Choroid plexus epithelial cell (primary cell): ENCODE results near the gene INAFM2.

Source experiments
- DNase-seq: peaks from one replicate; pipeline ENCODE4 v3.0.0-alpha.2; 2010; ENCODE audit warnings: low read depth
- H3K4me3 ChIP-seq: 2 replicates; pipeline ENCODE4 v1.5.1; 2011; ENCODE audit warnings: low read depth, mild to moderate bottlenecking, control low read depth, low read length, moderate library complexity
- TF ChIP-seq, protein P1 (sequence below): conservative IDR thresholded peaks from 2 replicates; pipeline ENCODE4 v1.5.1; 2011; ENCODE audit warnings: low read depth, mild to moderate bottlenecking, control low read depth, inconsistent platforms, low read length, moderate library complexity

INAFM2 gene

DNA sequence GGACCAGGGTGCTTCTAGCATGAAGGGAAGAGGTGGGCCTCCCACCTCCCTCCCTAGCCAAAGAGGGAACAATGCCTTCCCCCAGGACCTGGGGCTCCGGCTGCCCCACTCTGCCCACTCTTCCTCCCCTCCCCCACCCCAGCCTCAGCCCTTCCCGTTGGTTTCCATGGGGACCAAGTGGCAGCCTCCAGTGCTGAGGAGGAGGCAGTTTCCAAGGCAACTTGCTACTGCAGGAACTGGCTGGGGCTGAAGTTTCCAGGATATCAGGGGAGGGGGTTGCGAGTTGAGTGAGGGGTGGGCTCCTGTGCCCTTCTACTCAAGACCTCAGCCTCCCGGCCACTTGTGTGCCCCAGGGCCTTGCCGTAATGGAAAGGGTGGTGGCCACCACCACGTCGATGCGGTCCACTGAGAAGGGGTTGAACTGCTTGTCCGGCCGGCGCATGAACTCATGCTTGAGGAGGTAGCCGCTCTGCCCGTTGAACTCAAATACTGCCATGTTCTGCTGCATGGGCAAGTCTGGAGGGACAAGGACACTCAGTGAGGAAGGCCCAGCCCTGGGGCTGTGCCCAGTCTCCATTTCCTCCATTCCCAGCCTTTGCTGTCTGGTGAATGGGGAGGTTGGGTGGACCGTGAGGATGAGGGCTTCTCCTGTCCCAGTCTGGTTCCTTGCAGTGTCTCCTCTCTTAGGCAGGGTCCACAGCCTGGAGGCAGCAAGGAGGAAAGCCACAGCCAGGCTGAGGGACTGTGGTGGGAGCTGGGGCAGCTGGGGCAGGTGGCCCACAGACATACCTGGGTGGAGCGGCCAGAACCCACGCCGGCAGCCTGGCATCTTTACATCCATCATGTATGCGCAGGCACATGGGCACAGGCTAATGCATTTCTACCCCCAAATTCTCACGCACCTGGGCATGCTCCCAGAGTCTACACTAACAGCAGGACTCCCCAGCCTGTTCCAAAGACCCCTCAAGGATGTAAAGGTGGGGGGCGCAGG is 29.3 kb upstream of the INAFM2 start:
- H3K4me3 ChIP-seq = no peak overlapping the region
- DNase-seq = no peak
- TF ChIP-seq, protein P1, sequence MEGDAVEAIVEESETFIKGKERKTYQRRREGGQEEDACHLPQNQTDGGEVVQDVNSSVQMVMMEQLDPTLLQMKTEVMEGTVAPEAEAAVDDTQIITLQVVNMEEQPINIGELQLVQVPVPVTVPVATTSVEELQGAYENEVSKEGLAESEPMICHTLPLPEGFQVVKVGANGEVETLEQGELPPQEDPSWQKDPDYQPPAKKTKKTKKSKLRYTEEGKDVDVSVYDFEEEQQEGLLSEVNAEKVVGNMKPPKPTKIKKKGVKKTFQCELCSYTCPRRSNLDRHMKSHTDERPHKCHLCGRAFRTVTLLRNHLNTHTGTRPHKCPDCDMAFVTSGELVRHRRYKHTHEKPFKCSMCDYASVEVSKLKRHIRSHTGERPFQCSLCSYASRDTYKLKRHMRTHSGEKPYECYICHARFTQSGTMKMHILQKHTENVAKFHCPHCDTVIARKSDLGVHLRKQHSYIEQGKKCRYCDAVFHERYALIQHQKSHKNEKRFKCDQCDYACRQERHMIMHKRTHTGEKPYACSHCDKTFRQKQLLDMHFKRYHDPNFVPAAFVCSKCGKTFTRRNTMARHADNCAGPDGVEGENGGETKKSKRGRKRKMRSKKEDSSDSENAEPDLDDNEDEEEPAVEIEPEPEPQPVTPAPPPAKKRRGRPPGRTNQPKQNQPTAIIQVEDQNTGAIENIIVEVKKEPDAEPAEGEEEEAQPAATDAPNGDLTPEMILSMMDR = no peak

DNA sequence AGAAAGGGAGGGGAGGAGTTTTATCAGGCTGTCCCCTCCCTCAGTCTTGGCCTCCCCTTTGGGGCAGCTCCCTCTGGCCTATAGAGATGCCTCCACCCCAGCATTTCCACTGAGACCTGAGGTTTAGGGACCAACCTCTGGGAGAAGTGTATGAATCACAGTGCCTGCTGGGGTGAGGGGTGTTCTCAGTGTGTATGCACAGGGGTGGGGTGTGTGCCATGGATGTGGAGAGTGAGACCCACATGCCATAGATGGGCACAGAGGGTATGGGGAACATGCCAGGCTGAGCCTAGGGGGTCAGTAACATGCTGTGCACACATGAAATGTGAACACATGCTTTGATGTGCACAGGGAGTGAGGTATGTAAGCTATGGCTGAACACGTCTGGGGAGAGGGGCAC is 28.2 kb upstream of the INAFM2 start:
- TF ChIP-seq, protein P1 = no peak
- DNase-seq = no peak

DNA sequence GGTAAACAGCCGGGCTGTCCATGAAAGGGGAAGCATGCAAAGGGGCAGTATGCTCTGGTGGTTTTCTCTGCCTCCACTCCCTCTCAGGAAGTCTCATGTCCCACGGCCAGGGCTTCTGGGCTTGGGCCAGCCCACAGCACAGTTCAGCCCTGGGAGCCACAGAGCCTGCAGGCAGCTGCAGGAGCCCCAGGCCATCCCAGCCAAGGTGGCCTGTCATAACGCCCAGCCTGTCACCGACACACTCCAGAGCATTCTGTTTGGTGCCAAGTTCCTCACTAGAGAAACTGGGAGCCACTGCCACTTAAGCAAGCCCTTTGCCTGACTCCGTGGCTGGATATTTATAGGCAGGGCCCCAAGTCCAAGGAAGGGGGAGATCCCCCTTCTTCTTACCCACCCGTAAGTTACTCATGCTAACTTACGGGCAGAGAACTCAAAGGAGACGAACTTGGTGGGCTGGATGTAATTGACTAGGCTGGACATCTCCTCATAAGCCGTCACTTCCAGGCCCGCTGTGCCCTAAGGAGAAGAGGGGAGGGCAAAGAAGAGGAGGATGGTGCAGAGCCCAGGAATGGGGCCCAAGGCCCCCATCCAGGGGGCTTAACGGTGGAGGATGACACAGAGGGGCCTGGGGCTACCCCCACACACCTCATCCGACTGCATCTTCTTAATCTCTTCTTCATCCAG is 27.5 kb upstream of the INAFM2 start:
- no peak for DNase-seq
- TF ChIP-seq, protein P1 = no peak
- H3K4me3 ChIP-seq = no peak overlapping the region

More for the DNA sequence above, 28.2 kb upstream of the INAFM2 start:
- no peak overlapping the region for H3K4me3 ChIP-seq

DNA sequence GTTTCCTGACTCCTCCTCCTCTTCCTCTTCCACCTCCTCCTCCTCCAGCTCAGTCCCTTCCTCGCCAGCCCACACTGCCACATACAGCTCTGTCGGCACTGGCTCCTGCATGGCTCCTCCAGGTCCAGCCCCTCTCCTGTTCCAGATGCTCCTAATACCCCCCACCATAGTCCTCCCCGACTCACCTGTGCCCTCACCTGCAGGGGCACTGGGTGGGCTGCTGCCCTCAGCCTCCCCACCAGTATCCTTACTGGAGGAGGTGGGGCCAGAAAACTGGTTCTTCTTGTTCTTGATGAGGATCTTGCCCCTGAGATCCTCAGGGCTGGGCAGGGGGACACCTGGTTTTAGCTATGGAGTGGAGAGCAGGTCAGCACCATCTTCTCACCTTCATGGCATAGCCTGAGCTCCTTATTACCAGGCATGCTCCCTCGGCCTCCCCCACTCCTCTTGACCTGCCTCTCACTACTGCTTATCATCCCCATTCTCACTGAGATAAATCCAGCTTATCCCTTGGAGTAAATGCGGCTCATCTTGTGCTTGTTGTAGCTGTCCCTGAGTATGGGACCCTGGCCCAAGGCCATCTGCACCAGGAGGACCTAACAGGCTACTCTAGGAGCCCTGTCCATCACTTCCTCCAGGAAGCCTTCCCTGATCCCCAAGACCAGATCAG is 26.8 kb upstream of the INAFM2 start:
- no peak for DNase-seq
- H3K4me3 ChIP-seq = no peak overlapping the region
- TF ChIP-seq, protein P1 = no peak

DNA sequence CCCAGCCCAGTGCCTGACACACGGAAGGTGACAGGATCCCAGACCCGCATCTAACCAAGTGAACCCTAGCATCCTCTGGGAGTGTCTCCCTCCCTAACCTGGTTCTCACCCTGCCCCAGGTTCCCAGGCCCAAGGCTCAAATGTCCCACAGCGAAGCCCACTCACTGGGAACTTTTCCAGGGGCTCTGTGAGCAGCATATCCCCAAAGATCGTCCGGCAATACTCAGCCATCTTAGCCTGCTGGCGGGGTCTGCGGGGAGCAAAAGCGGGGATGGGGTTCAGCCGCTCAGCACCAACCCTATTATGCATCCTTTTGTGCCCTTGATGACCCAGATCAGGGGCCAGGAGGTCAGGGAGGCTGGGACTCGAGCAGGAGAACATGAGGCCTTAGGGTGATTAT is 26.1 kb upstream of the INAFM2 start:
- H3K4me3 ChIP-seq = no peak overlapping the region
- DNase-seq = no peak

DNA sequence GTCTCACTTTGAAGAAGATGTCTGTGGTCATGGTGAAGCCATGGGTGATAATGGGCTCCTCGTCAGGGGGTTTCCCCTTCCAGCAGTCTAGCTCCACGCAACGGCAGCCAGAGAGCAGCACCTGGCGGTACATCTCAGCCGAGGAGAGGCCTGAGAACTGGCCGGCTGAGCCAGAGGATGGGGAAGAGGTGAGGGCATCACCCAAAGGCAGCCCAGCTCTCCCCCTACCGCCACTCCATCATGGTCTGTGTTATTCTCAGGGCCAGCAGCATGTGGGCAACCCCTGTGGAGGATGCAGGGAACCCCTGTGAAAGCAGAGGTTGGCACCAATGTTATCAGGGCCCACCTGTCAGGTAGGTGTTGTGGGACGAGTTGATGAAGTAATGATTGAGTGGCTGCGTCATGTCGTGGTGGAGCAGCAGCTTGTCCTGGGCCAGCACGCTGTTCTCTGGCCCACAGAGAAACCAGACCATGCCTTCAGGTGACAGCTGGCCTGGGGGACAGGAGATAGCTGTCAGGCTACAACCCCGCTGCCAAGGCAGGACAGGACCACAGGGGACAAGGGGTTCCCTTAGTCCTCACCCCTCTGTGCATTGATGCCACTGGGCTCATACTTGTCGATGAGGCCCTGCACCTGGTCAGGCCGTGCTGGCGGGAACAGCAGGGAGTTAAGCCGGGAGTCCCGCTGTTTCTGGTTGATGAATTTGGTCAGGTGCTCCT is 25.1 kb upstream of the INAFM2 start:
- TF ChIP-seq, protein P1 = no peak
- DNase-seq = no peak
- no peak overlapping the region for H3K4me3 ChIP-seq

More for the DNA sequence above, 26.1 kb upstream of the INAFM2 start:
- TF ChIP-seq, protein P1 = no peak
